Esophagus squamous epithelium (tissue), 5 donors: ENCODE measurements around the gene TULP3. TPM values are rescaled to one million over a fixed set of nuclear protein-coding genes. Genes with fewer than 3 reads are reported as not detected.

Experiments
- DNase-seq: peaks from one replicate; lab custom pipeline; 2025; lab: John Stamatoyannopoulos, UW
- H3K27ac ChIP-seq, 4 donors: fragments of 200-600 bp; sonication (generic); one replicate each; pipeline ENCODE4 v1.5.1; 2016 to 2019; ENCODE audit warnings: mild to moderate bottlenecking in 1 of 4
- H3K27me3 ChIP-seq, 4 donors: fragments of 200-600 bp; sonication (generic); 1 replicate in 3 of 4; 2 replicates in 1 of 4; pipeline versions ENCODE4 v1.5.1 to v1.6.0; 2017 to 2021; ENCODE audit warnings: antibody characterized with exemption in 1 of 4
- H3K36me3 ChIP-seq, 3 donors: fragments of 200-600 bp; sonication (generic); one replicate each; pipeline ENCODE4 v1.5.1; 2016 to 2019
- H3K4me1 ChIP-seq, 3 donors: fragments of 200-600 bp; sonication (generic); one replicate each; pipeline ENCODE4 v1.5.1; 2017 to 2019
- H3K4me3 ChIP-seq, 4 donors: fragments of 200-600 bp; sonication (generic); 1 replicate in 3 of 4; 2 replicates in 1 of 4; pipeline ENCODE4 v1.5.1; 2016 to 2019; ENCODE audit warnings: mild to moderate bottlenecking in 2 of 4, moderate library complexity in 1 of 4
- H3K9me3 ChIP-seq, 3 donors: fragments of 200-600 bp; sonication (generic); one replicate each; pipeline ENCODE4 v1.5.1; 2016 to 2019
- CTCF ChIP-seq, 6 experiments: fragments of 450-650 bp in 4 of 6; fragments of 200-600 bp in 2 of 6; sonication (generic) in 2 of 6; IDR thresholded peaks; one replicate each; pipeline ENCODE4 v1.5.1; 2016 to 2019; ENCODE audit warnings: antibody characterized with exemption in 6 of 6, mild to moderate bottlenecking in 4 of 6, moderate library complexity in 4 of 6
- POLR2A ChIP-seq, 4 donors: fragments of 450-650 bp; IDR thresholded peaks; one replicate each; pipeline ENCODE4 v1.6.1; 2017; ENCODE audit warnings: antibody characterized with exemption in 4 of 4, mild to moderate bottlenecking in 4 of 4, moderate library complexity in 3 of 4
- WGBS, 2 donors: methylation state at CpG; one replicate each; pipeline ENCODE4 v1.1.5; 2018; 5-methylcytosine and 5-hydroxymethylcytosine counted together
- intact Hi-C: fragments of 100-400 bp; cut with DNase I; formaldehyde crosslinking; loops from one replicate; pipeline ENCODE4 v1.15.0; 2022
- total RNA-seq, 4 donors: library from RNA; depleted of rRNA; stranded (reverse); fragments of >200 nt; gene quantifications; one replicate each; pipeline ENCODE4 v1.1.0, GENCODE V29; 2016
- donor health status: DM: yes; HTN: yes; CAD: no.

TULP3 gene
- total RNA-seq, 4 donors from 2014 or later: 13.1 to 26.1 (median 19.8) TPM

- H3K9me3 ChIP-seq: no peaks in the 10 kb centered on the region
- TF ChIP-seq POLR2A (IDR thresholded peaks at IDR 0.05) (no peak), CTCF (IDR thresholded peaks at IDR 0.05) (no peak)
- DNase-seq: no peak
- intact Hi-C loops: no loop called here
- 73% methylated on average over 10 of the region's 10 CpGs for WGBS, 2 donors
- H3K4me1 ChIP-seq: peaks cover 6 to 37% (median 10%) of the 10 kb centered on the region in 3 donors
- H3K4me3 ChIP-seq: peak overlapping the region; percentile 68 to 97 (median 78)
- peak overlapping the region; percentile 89 to 98 (median 94) for H3K27ac ChIP-seq
- no peaks in the 10 kb centered on the region for H3K27me3 ChIP-seq
- peaks cover 0 to 26% (median 0%) of the 10 kb centered on the region in 3 donors for H3K36me3 ChIP-seq
These were observed 697 bp upstream of the TULP3 start for GRCh38 chr12:2890001-2890387.

- peak overlapping the region; percentile 68 to 97 (median 78) for H3K4me3 ChIP-seq
- no peak for DNase-seq
- H3K4me1 ChIP-seq: peaks cover 6 to 37% (median 10%) of the 10 kb centered on the region in 3 donors
- peak in 1 of 4 donors; percentile 5 for TF ChIP-seq POLR2A (IDR thresholded peaks at IDR 0.05)
- no peak for TF ChIP-seq CTCF (IDR thresholded peaks at IDR 0.05)
- intact Hi-C loops: no loop called here
- 33 to 49% methylated on average over 19 to 29 of the region's 42 CpGs for WGBS, 2 donors
- H3K9me3 ChIP-seq: no peaks in the 10 kb centered on the region
- peak overlapping the region; percentile 89 to 98 (median 94) for H3K27ac ChIP-seq
- H3K36me3 ChIP-seq: peaks cover 0 to 12% (median 0%) of the 10 kb centered on the region in 3 donors
- H3K27me3 ChIP-seq: no peaks in the 10 kb centered on the region
These were observed 756 bp downstream of the TULP3 start for GRCh38 chr12:2891240-2892053.

GRCh38 chr12:2892246-2892645 lies 1.6 kb downstream of the TULP3 start:
- intact Hi-C loops: no loop called here
- H3K4me3 ChIP-seq: peak overlapping the region in 2 of 4 donors; percentile 72 to 97
- WGBS, 2 donors: 67 to 81% methylated on average over 12 of the region's 12 CpGs
- peak overlapping the region in 2 of 4 donors; percentile 95 to 98 for H3K27ac ChIP-seq
- H3K27me3 ChIP-seq: no peaks in the 10 kb centered on the region
- no peaks in the 10 kb centered on the region for H3K9me3 ChIP-seq
- no peak for DNase-seq
- no peak for TF ChIP-seq POLR2A (IDR thresholded peaks at IDR 0.05)
- H3K36me3 ChIP-seq: peaks cover 0 to 10% (median 0%) of the 10 kb centered on the region in 3 donors
- H3K4me1 ChIP-seq: peaks cover 6 to 37% (median 10%) of the 10 kb centered on the region in 3 donors

- peak overlapping the region in 1 of 4 donors; percentile 25 for H3K4me3 ChIP-seq
- no peak for DNase-seq
- no peaks in the 10 kb centered on the region for H3K27me3 ChIP-seq
- no peak for TF ChIP-seq CTCF (IDR thresholded peaks at IDR 0.05)
- no peak for TF ChIP-seq POLR2A (IDR thresholded peaks at IDR 0.05)
- H3K9me3 ChIP-seq: no peaks in the 10 kb centered on the region
- peaks cover 6 to 37% (median 10%) of the 10 kb centered on the region in 3 donors for H3K4me1 ChIP-seq
- intact Hi-C loops: no loop called here
- peak overlapping the region in 1 of 4 donors; percentile 98 for H3K27ac ChIP-seq
- peaks cover 0 to 7% (median 0%) of the 10 kb centered on the region in 3 donors for H3K36me3 ChIP-seq
- WGBS, 2 donors: 50 to 61% methylated on average over 6 to 7 of the region's 8 CpGs
These were observed 2.3 kb downstream of the TULP3 start for GRCh38 chr12:2893007-2893406.

- peaks cover 4 to 33% (median 9%) of the 10 kb centered on the region in 3 donors for H3K4me1 ChIP-seq
- WGBS, 2 donors: 42 to 86% methylated on average over 2 of the region's 2 CpGs
- no peaks in the 10 kb centered on the region for H3K9me3 ChIP-seq
These were observed 4.4 kb downstream of the TULP3 start for GRCh38 chr12:2895051-2895451.

More at GRCh38 chr12:2895051-2895451, 4.4 kb downstream of the TULP3 start:
- H3K4me3 ChIP-seq: no peak overlapping the region
- intact Hi-C loops: no loop called here
- H3K27me3 ChIP-seq: no peaks in the 10 kb centered on the region
- DNase-seq: no peak
- TF ChIP-seq CTCF (IDR thresholded peaks at IDR 0.05) (no peak), POLR2A (IDR thresholded peaks at IDR 0.05) (no peak)
- no peaks in the 10 kb centered on the region for H3K36me3 ChIP-seq
- H3K27ac ChIP-seq: no peak overlapping the region
